CD14-positive monocyte (primary cell): ENCODE results near the gene CALHM4. TPM values are rescaled to one million over a fixed set of nuclear protein-coding genes. Genes with fewer than 3 reads are reported as not detected.
A peak's percentile ranks its signal among the peaks of the same experiment; 100 is the strongest.

Source experiments
- DNase-seq, 3 donors: peaks; one replicate each; pipeline ENCODE4 v3.0.0-alpha.2; 2011 to 2022
- H2AFZ ChIP-seq: 2 replicates; pipeline ENCODE4 v1.6.0; 2012; ENCODE audit warnings: mild to moderate bottlenecking, low read depth, low read length, inconsistent platforms; ENCODE audit not compliant: insufficient read depth, poor library complexity, severe bottlenecking
- H3K27ac ChIP-seq, 2 donors: 1 replicate in 1 of 2; 2 replicates in 1 of 2; pipeline ENCODE4 v1.5.1; 2012 to 2013; ENCODE audit warnings: low read length in 2 of 2, control low read depth in 1 of 2, inconsistent platforms in 1 of 2, low read depth in 1 of 2, mild to moderate bottlenecking in 1 of 2
- H3K27me3 ChIP-seq, 2 donors: one replicate each; pipeline versions ENCODE4 v1.6.0 to v1.6.1; 2011 to 2013; ENCODE audit warnings: low read length in 2 of 2; ENCODE audit not compliant: control insufficient read depth in 2 of 2, insufficient read depth in 2 of 2
- H3K36me3 ChIP-seq, 2 donors: replicated peaks in 1 of 2; 1 replicate in 1 of 2; 2 replicates in 1 of 2; pipeline versions ENCODE4 v1.5.1 to v1.6.1; 2012 to 2013; ENCODE audit warnings: low read length in 2 of 2, control low read depth in 1 of 2, inconsistent platforms in 1 of 2, mild to moderate bottlenecking in 1 of 2; ENCODE audit not compliant: insufficient read depth in 2 of 2, control insufficient read depth in 1 of 2
- H3K4me1 ChIP-seq, 2 donors: 1 replicate in 1 of 2; 2 replicates in 1 of 2; pipeline versions ENCODE4 v1.5.1 to v1.6.1; 2012 to 2013; ENCODE audit warnings: low read length in 2 of 2, control low read depth in 1 of 2, inconsistent platforms in 1 of 2, mild to moderate bottlenecking in 1 of 2, moderate library complexity in 1 of 2; ENCODE audit not compliant: insufficient read depth in 2 of 2, control insufficient read depth in 1 of 2
- H3K4me2 ChIP-seq: replicated peaks from 2 replicates; pipeline ENCODE3; 2012; ENCODE audit warnings: low read length, moderate library complexity, mild to moderate bottlenecking; ENCODE audit not compliant: poor library complexity, severe bottlenecking; ENCODE audit errors: extremely low read depth
- H3K4me3 ChIP-seq, 3 experiments: fragments of 200-600 bp in 1 of 3; sonication (generic) in 1 of 3; replicated peaks in 1 of 3; 1 replicate in 2 of 3; 2 replicates in 1 of 3; pipeline ENCODE4 v1.5.1; 2011 to 2013; ENCODE audit warnings: low read length in 3 of 3, mild to moderate bottlenecking in 3 of 3, control low read depth in 2 of 3, low read depth in 2 of 3, inconsistent platforms in 1 of 3, moderate library complexity in 1 of 3
- H3K79me2 ChIP-seq: 2 replicates; pipeline ENCODE4 v1.6.0; 2012; ENCODE audit warnings: mild to moderate bottlenecking, control low read depth, inconsistent platforms, low read length, moderate library complexity; ENCODE audit not compliant: insufficient read depth
- H3K9ac ChIP-seq: 2 replicates; pipeline ENCODE4 v1.6.0; 2017; ENCODE audit warnings: low read length, mild to moderate bottlenecking; ENCODE audit not compliant: insufficient read depth, poor library complexity, severe bottlenecking
- H3K9me3 ChIP-seq, 2 donors: replicated peaks in 1 of 2; 1 replicate in 1 of 2; 2 replicates in 1 of 2; pipeline versions ENCODE4 v1.5.1 to v1.6.1; 2012 to 2013; ENCODE audit warnings: low read length in 2 of 2, control low read depth in 1 of 2; ENCODE audit not compliant: control insufficient read depth in 1 of 2, insufficient read depth in 1 of 2
- H4K20me1 ChIP-seq: 2 replicates; pipeline ENCODE4 v1.6.0; 2012; ENCODE audit warnings: mild to moderate bottlenecking, low read length, control low read depth, moderate library complexity; ENCODE audit not compliant: insufficient read depth
- H3K27ac Mint-ChIP-seq, 7 donors: one replicate each; pipeline ENCODE4 v1.8.0; 2020; ENCODE audit warnings: mild to moderate bottlenecking in 7 of 7, mixed read lengths in 7 of 7, moderate library complexity in 6 of 7, inconsistent platforms in 2 of 7
- H3K27me3 Mint-ChIP-seq, 3 donors: one replicate each; pipeline ENCODE4 v1.8.0; 2021 to 2022; ENCODE audit warnings: low read depth in 3 of 3, mild to moderate bottlenecking in 3 of 3, mixed read lengths in 3 of 3, moderate library complexity in 3 of 3, inconsistent platforms in 1 of 3
- H3K36me3 Mint-ChIP-seq, 2 donors: one replicate each; pipeline ENCODE4 v1.8.0; 2020; ENCODE audit warnings: mixed read lengths in 2 of 2, inconsistent platforms in 1 of 2, mild to moderate bottlenecking in 1 of 2
- H3K4me1 Mint-ChIP-seq: one replicate; pipeline ENCODE4 v1.8.0; 2020; ENCODE audit warnings: mild to moderate bottlenecking, mixed read lengths
- H3K4me3 Mint-ChIP-seq, 2 donors: one replicate each; pipeline ENCODE4 v1.8.0; 2020; ENCODE audit warnings: mild to moderate bottlenecking in 2 of 2, mixed read lengths in 2 of 2, moderate library complexity in 1 of 2
- H3K9me3 Mint-ChIP-seq, 7 donors: one replicate each; pipeline ENCODE4 v1.8.0; 2020 to 2022; ENCODE audit warnings: mixed read lengths in 7 of 7, mild to moderate bottlenecking in 6 of 7, moderate library complexity in 6 of 7, inconsistent platforms in 2 of 7
- CTCF ChIP-seq: fragments of 200-600 bp; IDR thresholded peaks from one replicate; pipeline ENCODE4 v1.8.0; 2022; ENCODE audit warnings: antibody characterized with exemption, mild to moderate bottlenecking
- WGBS: methylation state at CpG from one replicate; pipeline ENCODE4 v1.1.5; 2013; ENCODE audit warnings: missing lambda C conversion rate; ENCODE audit not compliant: insufficient coverage; 5-methylcytosine and 5-hydroxymethylcytosine counted together
- intact Hi-C, 2 donors: fragments of 100-400 bp; cut with micrococcal nuclease; formaldehyde crosslinking; loops; one replicate each; pipeline versions ENCODE4 v1.15.0 to v1.15.1; 2023
- polyA plus RNA-seq, 3 donors: library from polyadenylated mRNA; depleted of rRNA in 1 of 3; unstranded in 2 of 3; stranded (reverse) in 1 of 3; fragments of 300-500 nt in 2 of 3; fragments of >200 nt in 1 of 3; fragmentation: Illumina TruSeq in 2 of 3; gene quantifications; 1 replicate in 2 of 3; 2 replicates in 1 of 3; pipeline ENCODE4 v1.2.3, GENCODE V29; 2012 to 2021

The CALHM4 gene
- polyA plus RNA-seq, 3 donors = not detected

GRCh38 chr6:116568821-116569755 is 15.5 kb downstream of the CALHM4 start:
- Histone ChIP-seq H3K27me3 (no peaks in the 10 kb centered on the region), H3K9me3 (peaks cover 5 to 8% of the 10 kb centered on the region in 2 donors), H3K36me3 (no peaks in the 10 kb centered on the region), H3K27ac (peak overlapping the region in 1 of 2 donors; percentile 60), H3K4me1 (peaks cover 44 to 54% of the 10 kb centered on the region in 2 donors), H3K79me2 (peaks cover 39% of the 10 kb centered on the region), H4K20me1 (no peaks in the 10 kb centered on the region), H3K4me2 (peak overlapping the region; percentile 40), H2AFZ (no peak overlapping the region), H3K9ac (no peak overlapping the region), H3K4me3 (peak overlapping the region in 1 of 3 experiments; percentile 29)
- WGBS = 0% methylated on average over 1 of the region's 7 CpGs
- H3K4me3 Mint-ChIP-seq = peak overlapping the region; percentile 13 to 56
- intact Hi-C loops = no loop called here
- TF ChIP-seq CTCF = no peak
- H3K27ac Mint-ChIP-seq = peak overlapping the region; percentile 33 to 87 (median 76)
- peaks cover 2 to 4% of the 10 kb centered on the region in 2 donors for H3K36me3 Mint-ChIP-seq
- peaks cover 3 to 9% (median 6%) of the 10 kb centered on the region in 7 donors for H3K9me3 Mint-ChIP-seq
- H3K4me1 Mint-ChIP-seq = peaks cover 62% of the 10 kb centered on the region
- peaks cover 3 to 11% (median 4%) of the 10 kb centered on the region in 3 donors for H3K27me3 Mint-ChIP-seq
- DNase-seq = peak; percentile 44 to 73 (median 58)

GRCh38 chr6:116570856-116571682 is 17.5 kb downstream of the CALHM4 start, which contains the start of gene RWDD1:
Gene RWDD1 (plus strand): TSS chr6:116571504. CDS start chr6:116571583, 79 bp downstream.
- Histone ChIP-seq H2AFZ (peak within 1 kb of the TSS; percentile 96), H3K4me1 (peaks cover 38 to 46% of the 10 kb centered on the region in 2 donors), H3K36me3 (peaks cover 4 to 14% of the 10 kb centered on the region in 2 donors), H3K27ac (peak within 1 kb of the TSS; percentile 91 to 96), H3K27me3 (no peaks in the 10 kb centered on the region), H3K9ac (peak within 1 kb of the TSS; percentile 96), H3K4me3 (peak within 1 kb of the TSS; percentile 87 to 92 (median 89)), H3K4me2 (peak within 1 kb of the TSS; percentile 84), H3K9me3 (peaks cover 5 to 8% of the 10 kb centered on the region in 2 donors), H3K79me2 (peaks cover 58% of the 10 kb centered on the region), H4K20me1 (no peaks in the 10 kb centered on the region)
- H3K27ac Mint-ChIP-seq = peak within 1 kb of the TSS; percentile 94 to 99 (median 98)
- H3K9me3 Mint-ChIP-seq = peaks cover 3 to 9% (median 7%) of the 10 kb centered on the region in 7 donors
- H3K36me3 Mint-ChIP-seq = peaks cover 12 to 13% of the 10 kb centered on the region in 2 donors
- H3K27me3 Mint-ChIP-seq = peaks cover 0 to 2% (median 0%) of the 10 kb centered on the region in 3 donors
- intact Hi-C loops = loop anchor here in 1 of 2 donors (5.0 kb wide), 1 partner anchor 96 kb away; the partner anchor contains the start of gene ZUP1
- peaks cover 56% of the 10 kb centered on the region for H3K4me1 Mint-ChIP-seq
- no peak for TF ChIP-seq CTCF
- H3K4me3 Mint-ChIP-seq = peak within 1 kb of the TSS; percentile 99
- 0% methylated on average over 59 of the region's 62 CpGs for WGBS
- DNase-seq = peak; percentile 97 to 98 (median 98)
